GM23248 (cell line): ENCODE measurements around the gene KCTD1. TPM values are rescaled to one million over a fixed set of nuclear protein-coding genes. Genes with fewer than 3 reads are reported as not detected.

Experiments
- DNase-seq: peaks from one replicate; pipeline ENCODE4 v3.0.0-alpha.2; 2015
- H2AFZ ChIP-seq: fragments of 200-600 bp; sonication (generic); 2 replicates; pipeline ENCODE4 v1.6.1; 2016; ENCODE audit warnings: antibody characterized with exemption
- H3F3A ChIP-seq: fragments of 200-600 bp; sonication (generic); 2 replicates; pipeline ENCODE4 v1.6.1; 2016; ENCODE audit warnings: mild to moderate bottlenecking, antibody characterized with exemption, mixed run types; ENCODE audit not compliant: insufficient read depth
- H3K27ac ChIP-seq: fragments of 200-600 bp; sonication (generic); 2 replicates; pipeline ENCODE4 v1.5.1; 2016; ENCODE audit warnings: mild to moderate bottlenecking
- H3K27me3 ChIP-seq: fragments of 200-600 bp; sonication (generic); replicated peaks from 2 replicates; pipeline ENCODE4 v1.6.1; 2016; ENCODE audit warnings: mild to moderate bottlenecking; ENCODE audit not compliant: insufficient read depth
- H3K36me3 ChIP-seq: fragments of 200-600 bp; sonication (generic); 2 replicates; pipeline ENCODE4 v1.6.1; 2016; ENCODE audit warnings: low read depth, mild to moderate bottlenecking
- H3K4me1 ChIP-seq: fragments of 200-600 bp; sonication (generic); 2 replicates; pipeline ENCODE4 v1.6.1; 2016; ENCODE audit warnings: mild to moderate bottlenecking; ENCODE audit not compliant: insufficient read depth
- H3K4me2 ChIP-seq: fragments of 200-600 bp; sonication (generic); one replicate; pipeline ENCODE4 v1.6.1; 2016; ENCODE audit warnings: mild to moderate bottlenecking; ENCODE audit not compliant: unreplicated experiment
- H3K4me3 ChIP-seq: fragments of 200-600 bp; sonication (generic); 2 replicates; pipeline ENCODE4 v1.5.1; 2016; ENCODE audit warnings: mild to moderate bottlenecking
- H3K79me2 ChIP-seq: fragments of 200-600 bp; sonication (generic); 2 replicates; pipeline ENCODE4 v1.6.1; 2016; ENCODE audit warnings: mild to moderate bottlenecking; ENCODE audit not compliant: insufficient read depth
- H3K9ac ChIP-seq: fragments of 200-600 bp; sonication (generic); 2 replicates; pipeline ENCODE4 v1.6.1; 2016; ENCODE audit warnings: mild to moderate bottlenecking
- H3K9me2 ChIP-seq: fragments of 200-600 bp; sonication (generic); 2 replicates; pipeline ENCODE4 v1.6.1; 2016; ENCODE audit warnings: mixed run types, mild to moderate bottlenecking, moderate library complexity; ENCODE audit not compliant: insufficient read depth
- H3K9me3 ChIP-seq: fragments of 200-600 bp; sonication (generic); one replicate; pipeline ENCODE4 v1.6.1; 2017; ENCODE audit warnings: low read depth
- H4K20me1 ChIP-seq: fragments of 200-600 bp; sonication (generic); 2 replicates; pipeline ENCODE4 v1.6.0; 2016; ENCODE audit not compliant: insufficient read depth
- EZH2 ChIP-seq: fragments of 200-600 bp; sonication (generic); IDR thresholded peaks from 2 replicates; pipeline ENCODE4 v1.6.1; 2018; ENCODE audit warnings: antibody characterized with exemption, mild to moderate bottlenecking; ENCODE audit not compliant: insufficient read depth, poor library complexity, severe bottlenecking
- EZH2phosphoT487 ChIP-seq: fragments of 200-600 bp; sonication (generic); IDR thresholded peaks from 2 replicates; pipeline ENCODE4 v1.6.1; 2018; ENCODE audit warnings: antibody characterized with exemption, moderate library complexity, mild to moderate bottlenecking, low read depth; ENCODE audit not compliant: insufficient read depth
- WGBS, 2 experiments: methylation state at CpG; one replicate each; pipeline ENCODE4 v1.1.6; 2015 to 2017; ENCODE audit warnings: low lambda C conversion rate in 2 of 2, low coverage in 1 of 2; ENCODE audit errors: missing lambda C conversion rate in 2 of 2; 5-methylcytosine and 5-hydroxymethylcytosine counted together
- in situ Hi-C: fragments of 300-500 bp; cut with MboI; formaldehyde crosslinking; loops from 2 replicates; pipeline ENCODE4 v1.15.0; 2020
- polyA plus RNA-seq: library from polyadenylated mRNA; unstranded; fragments of >200 nt; fragmentation: Nextera tagmentation; extraction: Ambion mirVana; gene quantifications from 2 replicates; pipeline ENCODE4 v1.2.1, GENCODE V29; 2016
- total RNA-seq: library from RNA; depleted of rRNA; stranded (reverse); fragments of >200 nt; shearing (Covaris generic); gene quantifications from 2 replicates; pipeline ENCODE4 v1.2.3, GENCODE V29; 2014

The KCTD1 gene
- total and polyA plus RNA-seq, 2 experiments from 2014 or later, result 5.7 to 17.9 TPM

GRCh38 chr18:26459884-26460283, 88.5 kb downstream of the KCTD1 start:
- Histone ChIP-seq H3K9ac (no peak overlapping the region), H2AFZ (no peak overlapping the region), H3K27me3 (no peaks in the 10 kb centered on the region), H3K4me2 (no peak overlapping the region), H3K4me3 (no peak overlapping the region), H3K4me1 (peaks cover 12% of the 10 kb centered on the region), H3K9me3 (no peaks in the 10 kb centered on the region), H3K27ac (no peak overlapping the region), H3K79me2 (no peaks in the 10 kb centered on the region), H3K9me2 (no peaks in the 10 kb centered on the region), H4K20me1 (no peaks in the 10 kb centered on the region), H3K36me3 (peaks cover 2% of the 10 kb centered on the region; the same call in 1 of the 2 replicates), H3F3A (0 out of 2 replicates have a peak, but pooled peaks cover 5% of the 10 kb centered on the region)
- 91% methylated on average over 3 of the region's 3 CpGs for WGBS, 2 experiments
- no peak for DNase-seq
- TF ChIP-seq EZH2 (no peak), EZH2phosphoT487 (no peak)
- in situ Hi-C loops, result no loop called here

GRCh38 chr18:26459340-26459739, 89.0 kb downstream of the KCTD1 start:
- no peaks in the 10 kb centered on the region for H3K9me2 ChIP-seq
- no peaks in the 10 kb centered on the region for H3K27me3 ChIP-seq
- H4K20me1 ChIP-seq, result no peaks in the 10 kb centered on the region
- H3K4me1 ChIP-seq, result peaks cover 12% of the 10 kb centered on the region
- TF ChIP-seq EZH2 (no peak), EZH2phosphoT487 (no peak)
- H3K79me2 ChIP-seq, result no peaks in the 10 kb centered on the region
- H3K36me3 ChIP-seq, result peaks cover 7% of the 10 kb centered on the region; the same call in 1 of the 2 replicates
- no peak for DNase-seq
- 0 out of 2 replicates have a peak, but pooled peaks cover 5% of the 10 kb centered on the region for H3F3A ChIP-seq
- H3K9me3 ChIP-seq, result no peaks in the 10 kb centered on the region
- peak overlapping the region; percentile 4 for H3K4me2 ChIP-seq
- H3K27ac ChIP-seq, result peak overlapping the region; percentile 13
- H2AFZ ChIP-seq, result no peak overlapping the region
- H3K4me3 ChIP-seq, result no peak overlapping the region
- 93 to 94% methylated on average over 12 of the region's 12 CpGs for WGBS, 2 experiments
- in situ Hi-C loops, result no loop called here
- H3K9ac ChIP-seq, result no peak overlapping the region

- Histone ChIP-seq H3K4me2 (peak overlapping the region; percentile 4), H2AFZ (no peak overlapping the region), H3K27ac (peak overlapping the region; percentile 13), H3K9me2 (no peaks in the 10 kb centered on the region), H3K27me3 (no peaks in the 10 kb centered on the region), H3K4me1 (peaks cover 12% of the 10 kb centered on the region), H3F3A (0 out of 2 replicates have a peak, but pooled peaks cover 5% of the 10 kb centered on the region), H3K36me3 (peaks cover 7% of the 10 kb centered on the region; the same call in 1 of the 2 replicates), H3K4me3 (no peak overlapping the region), H3K9me3 (no peaks in the 10 kb centered on the region), H4K20me1 (no peaks in the 10 kb centered on the region), H3K79me2 (no peaks in the 10 kb centered on the region), H3K9ac (no peak overlapping the region)
- peak; percentile 68 for DNase-seq
- 66 to 69% methylated on average over 9 of the region's 9 CpGs for WGBS, 2 experiments
- in situ Hi-C loops, result no loop called here
- TF ChIP-seq EZH2phosphoT487 (no peak), EZH2 (no peak)
Observed at GRCh38 chr18:26458526-26459232, 89.7 kb downstream of the KCTD1 start.

GRCh38 chr18:26457611-26458353, 90.6 kb downstream of the KCTD1 start:
- 88 to 90% methylated on average over 21 to 22 of the region's 22 CpGs for WGBS, 2 experiments
- Histone ChIP-seq H3K9ac (no peak overlapping the region), H3K79me2 (no peaks in the 10 kb centered on the region), H3K9me3 (no peaks in the 10 kb centered on the region), H3K27me3 (no peaks in the 10 kb centered on the region), H3K4me2 (no peak overlapping the region), H3K4me1 (peaks cover 12% of the 10 kb centered on the region), H3K4me3 (no peak overlapping the region), H3F3A (0 out of 2 replicates have a peak, but pooled peaks cover 5% of the 10 kb centered on the region), H3K36me3 (peaks cover 7% of the 10 kb centered on the region; the same call in 1 of the 2 replicates), H3K27ac (no peak overlapping the region), H4K20me1 (no peaks in the 10 kb centered on the region), H2AFZ (no peak overlapping the region), H3K9me2 (no peaks in the 10 kb centered on the region)
- TF ChIP-seq EZH2, result no peak
- TF ChIP-seq EZH2phosphoT487, result no peak
- in situ Hi-C loops, result no loop called here
- DNase-seq, result no peak
